M059J (cell line): ENCODE measurements around the gene PIK3R1. TPM values are rescaled to one million over a fixed set of nuclear protein-coding genes. Genes with fewer than 3 reads are reported as not detected.
"Not testable (repeated sequence)": the region's sequence is repeated elsewhere in the genome, so short reads cannot be mapped to it uniquely, and the experiment has no call there.

Experiments used
- DNase-seq: peaks from one replicate; pipeline ENCODE4 v3.0.0-alpha.2; 2012; ENCODE audit warnings: low read depth
- total RNA-seq: library from RNA; depleted of rRNA; stranded (reverse); fragments of >200 nt; shearing (Covaris generic); gene quantifications from 2 replicates; pipeline ENCODE4 v1.2.3, GENCODE V29; 2014

Gene PIK3R1
- total RNA-seq, 1 experiment from 2014 or later: 32.7 TPM

GRCh38 chr5:68226546-68227073 is 11.1 kb downstream of the PIK3R1 start:
- DNase-seq: no peak

- no peak for DNase-seq
These were observed 12.1 kb downstream of the PIK3R1 start for GRCh38 chr5:68227532-68228160.

- no peak for DNase-seq
These were observed 13.9 kb downstream of the PIK3R1 start for GRCh38 chr5:68229416-68229815.

- DNase-seq: no peak
These were observed 14.7 kb downstream of the PIK3R1 start for GRCh38 chr5:68230285-68230684.

GRCh38 chr5:68231414-68232076 is 16.0 kb downstream of the PIK3R1 start:
- DNase-seq: no peak

- DNase-seq: no peak
These were observed 16.7 kb downstream of the PIK3R1 start for GRCh38 chr5:68232277-68232676.

GRCh38 chr5:68233075-68233474 is 17.5 kb downstream of the PIK3R1 start:
- DNase-seq: no peak

GRCh38 chr5:68235229-68235628 is 19.7 kb downstream of the PIK3R1 start:
- not testable (repeated sequence) for DNase-seq

- no peak for DNase-seq
These were observed 22.2 kb downstream of the PIK3R1 start for GRCh38 chr5:68237715-68238114.

GRCh38 chr5:68239487-68239886 is 23.9 kb downstream of the PIK3R1 start:
- peak; percentile 93 for DNase-seq

GRCh38 chr5:68240202-68240601 is 24.6 kb downstream of the PIK3R1 start:
- peak; percentile 80 for DNase-seq

GRCh38 chr5:68240771-68241170 is 25.2 kb downstream of the PIK3R1 start:
- DNase-seq: no peak

GRCh38 chr5:68242743-68243142 is 27.2 kb downstream of the PIK3R1 start:
- peak; percentile 91 for DNase-seq

GRCh38 chr5:68243251-68243650 is 27.7 kb downstream of the PIK3R1 start:
- DNase-seq: peak; percentile 65

GRCh38 chr5:68243681-68244080 is 28.1 kb downstream of the PIK3R1 start:
- DNase-seq: no peak

GRCh38 chr5:68245319-68245718 is 29.8 kb downstream of the PIK3R1 start:
- peak; percentile 82 for DNase-seq

- DNase-seq: no peak
These were observed 31.2 kb downstream of the PIK3R1 start for GRCh38 chr5:68246802-68247201.

GRCh38 chr5:68247627-68248026 is 32.1 kb downstream of the PIK3R1 start:
- no peak for DNase-seq

GRCh38 chr5:68248896-68249295 is 33.3 kb downstream of the PIK3R1 start:
- DNase-seq: no peak

GRCh38 chr5:68249520-68249919 is 34.0 kb downstream of the PIK3R1 start:
- no peak for DNase-seq

- DNase-seq: no peak
These were observed 35.2 kb downstream of the PIK3R1 start for GRCh38 chr5:68250661-68251298.

- no peak for DNase-seq
These were observed 35.8 kb downstream of the PIK3R1 start for GRCh38 chr5:68251386-68251785.
